ENCODE measurements around the gene NT5C3B.
"Not testable (repeated sequence)": the region's sequence is repeated elsewhere in the genome, so short reads cannot be mapped to it uniquely, and the experiment has no call there.

The NT5C3B gene

DNA sequence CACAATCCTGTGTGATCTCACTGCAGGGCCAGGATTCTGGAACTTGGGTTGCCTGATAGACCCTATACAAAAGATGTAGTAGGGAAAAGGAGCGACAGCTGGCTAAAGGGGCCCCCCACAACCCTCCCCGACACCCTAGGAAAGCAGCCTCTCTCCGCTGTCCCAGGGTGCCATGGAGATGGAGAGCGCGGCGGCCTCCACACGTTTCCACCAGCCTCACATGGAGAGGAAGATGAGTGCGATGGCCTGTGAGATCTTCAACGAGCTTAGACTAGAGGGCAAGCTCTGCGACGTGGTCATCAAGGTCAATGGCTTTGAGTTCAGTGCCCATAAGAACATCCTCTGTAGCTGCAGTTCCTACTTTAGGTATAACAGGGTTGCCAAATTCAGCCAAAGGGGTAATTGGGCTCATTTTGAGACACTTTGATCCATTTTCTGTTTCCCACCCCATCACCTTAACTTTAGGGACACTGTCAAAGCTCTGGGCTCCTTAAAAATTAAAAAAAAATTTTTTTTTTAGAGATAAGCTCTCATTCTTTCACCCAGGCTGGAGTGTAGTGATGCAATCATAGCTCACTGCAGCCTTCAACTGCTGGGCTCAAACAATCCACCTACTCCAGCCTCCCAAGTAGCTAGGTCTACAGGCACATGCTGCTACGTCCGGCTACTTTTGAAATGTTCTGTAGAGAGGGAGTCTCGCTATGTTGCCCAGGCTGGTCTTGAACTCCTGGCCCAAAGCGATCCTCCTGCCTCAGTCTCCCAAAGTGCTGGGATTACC is 1.9 kb upstream of the NT5C3B start, which contains the start of gene KLHL10:
TSS of gene KLHL10 (plus strand) at position 65 of the 778 bp plus-strand sequence. CDS start at position 173, 108 bp downstream.
- no peak for DNase-seq

DNA sequence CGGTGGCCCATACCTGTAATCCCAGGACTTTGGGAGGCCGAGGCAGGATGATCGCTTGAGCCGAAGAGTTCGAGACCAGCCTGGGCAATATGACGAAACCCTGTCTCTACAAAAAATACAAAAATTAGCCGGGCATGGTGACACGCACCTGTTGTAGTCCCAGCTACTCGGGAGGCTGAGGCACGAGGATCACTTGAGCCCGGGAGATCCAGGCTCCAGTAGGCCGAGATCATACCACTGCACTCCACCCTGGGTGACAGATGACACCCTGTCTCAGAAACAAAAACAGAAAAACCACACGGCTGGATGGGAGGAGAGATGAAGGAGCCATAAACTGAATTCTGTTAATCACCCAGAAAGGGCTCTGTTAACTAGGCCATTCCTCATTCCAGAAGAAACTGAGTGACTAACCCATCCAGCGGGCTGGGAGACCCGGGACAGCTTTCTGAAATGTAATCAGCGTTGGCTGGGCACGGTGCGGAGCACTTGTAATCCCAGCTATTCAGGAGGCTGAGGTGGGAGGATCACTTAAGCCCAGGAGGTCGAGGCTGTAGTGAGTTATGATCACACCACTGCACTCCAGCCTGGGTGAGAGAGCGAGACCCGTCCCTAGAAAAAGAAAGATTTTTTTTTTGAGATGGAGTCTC is 641 bp upstream of the NT5C3B start:
- DNase-seq: no peak

- no peak for DNase-seq
Observed at GRCh38 chr17:41835214-41835799, 725 bp downstream of the NT5C3B start.

GRCh38 chr17:41829961-41830360 is 6.1 kb downstream of the NT5C3B start:
- DNase-seq: not testable (repeated sequence)

GRCh38 chr17:41825175-41825845 is 10.7 kb downstream of the NT5C3B start:
- DNase-seq: no peak

GRCh38 chr17:41824086-41824485 is 11.9 kb downstream of the NT5C3B start:
- no peak for DNase-seq

GRCh38 chr17:41823580-41823979 is 12.5 kb downstream of the NT5C3B start:
- no peak for DNase-seq

DNA sequence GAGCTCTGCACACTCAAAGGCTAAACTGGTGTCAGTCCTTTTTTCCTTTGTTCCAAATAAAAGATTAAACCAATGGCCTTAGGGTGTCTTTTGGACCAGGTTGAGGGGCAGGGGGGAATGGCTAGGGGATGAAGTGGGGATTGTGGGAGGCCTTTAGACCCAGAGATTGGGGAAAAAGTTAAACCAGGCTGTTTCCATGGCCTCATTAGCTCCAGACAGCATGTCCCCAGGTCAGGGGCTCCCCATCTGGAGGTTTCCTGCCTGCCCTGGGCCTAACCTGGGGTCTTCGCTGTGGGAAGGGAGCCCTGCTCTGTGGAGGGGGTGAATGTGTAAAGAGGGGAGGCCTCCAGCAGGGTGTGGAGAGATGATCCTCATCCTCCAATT is 12.9 kb downstream of the NT5C3B start:
- DNase-seq: no peak

GRCh38 chr17:41822216-41823140 is 13.6 kb downstream of the NT5C3B start:
- DNase-seq: no peak

GRCh38 chr17:41821776-41822175 is 14.3 kb downstream of the NT5C3B start:
- DNase-seq: no peak

DNA sequence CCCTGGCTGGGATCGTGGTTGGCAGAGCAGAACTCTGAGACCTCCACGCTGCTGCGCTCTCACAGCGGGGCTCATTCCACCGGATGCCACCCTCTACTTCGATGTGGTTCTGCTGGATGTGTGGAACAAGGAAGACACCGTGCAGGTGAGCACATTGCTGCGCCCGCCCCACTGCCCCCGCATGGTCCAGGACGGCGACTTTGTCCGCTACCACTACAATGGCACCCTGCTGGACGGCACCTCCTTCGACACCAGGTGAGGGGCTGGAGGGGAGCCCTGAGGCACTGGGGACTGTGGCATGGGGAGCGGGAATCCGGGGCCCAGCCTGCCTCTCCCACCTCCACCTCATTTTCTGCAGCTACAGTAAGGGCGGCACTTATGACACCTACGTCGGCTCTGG is 18.0 kb downstream of the NT5C3B start:
- no peak for DNase-seq

DNA sequence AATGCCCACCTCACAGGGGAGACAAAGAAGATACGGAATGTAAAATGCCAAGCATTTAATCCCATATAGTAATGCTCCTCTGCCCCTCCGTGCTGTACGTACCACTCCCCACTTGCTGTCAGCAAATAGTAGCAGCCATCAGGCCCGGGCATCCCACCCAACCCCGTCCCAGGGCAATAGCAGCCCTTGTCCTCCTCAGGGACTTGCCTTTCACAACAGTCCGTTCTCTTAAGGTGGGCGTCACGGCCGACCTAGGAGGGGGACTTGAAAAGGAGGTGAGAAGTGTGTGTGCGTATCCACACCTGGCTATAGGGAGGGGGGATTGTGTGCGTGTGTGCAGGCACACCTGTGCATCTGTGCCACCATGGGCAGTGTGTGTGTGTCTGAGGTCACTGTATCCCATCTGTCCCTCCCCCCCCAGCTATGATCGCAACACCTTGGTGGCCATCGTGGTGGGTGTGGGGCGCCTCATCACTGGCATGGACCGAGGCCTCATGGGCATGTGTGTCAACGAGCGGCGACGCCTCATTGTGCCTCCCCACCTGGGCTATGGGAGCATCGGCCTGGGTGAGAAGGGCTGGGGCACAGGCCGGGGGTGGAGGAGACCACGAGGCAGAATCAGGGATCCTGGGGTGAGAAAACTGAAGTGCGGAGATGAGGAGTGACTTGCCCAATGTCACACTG is 19.3 kb downstream of the NT5C3B start:
- no peak for DNase-seq

GRCh38 chr17:41814195-41814594 is 21.8 kb downstream of the NT5C3B start:
- no peak for DNase-seq

DNA sequence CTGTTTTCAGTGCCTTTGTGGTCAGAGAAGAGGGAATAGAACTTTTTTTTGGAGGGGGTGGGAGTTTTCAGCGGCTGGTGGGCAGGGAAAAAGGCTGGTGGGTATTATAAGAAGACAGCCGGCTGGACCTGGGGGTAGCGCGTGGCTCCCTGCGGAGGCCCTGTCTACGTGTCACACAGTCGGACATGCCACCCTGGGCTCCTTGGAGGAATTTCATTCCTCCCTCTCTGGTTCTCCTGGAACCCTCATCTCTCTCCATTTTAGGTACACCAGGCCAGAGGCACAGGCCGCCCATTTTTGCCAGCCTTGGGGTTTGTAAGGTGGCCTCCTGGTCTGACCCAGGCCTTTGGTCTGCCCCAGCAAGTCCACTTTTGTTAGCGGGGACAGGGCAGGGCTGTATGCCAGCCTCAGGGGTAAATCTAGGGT is 22.3 kb downstream of the NT5C3B start:
- DNase-seq: no peak

GRCh38 chr17:41813152-41813680 is 22.8 kb downstream of the NT5C3B start:
- DNase-seq: no peak

DNA sequence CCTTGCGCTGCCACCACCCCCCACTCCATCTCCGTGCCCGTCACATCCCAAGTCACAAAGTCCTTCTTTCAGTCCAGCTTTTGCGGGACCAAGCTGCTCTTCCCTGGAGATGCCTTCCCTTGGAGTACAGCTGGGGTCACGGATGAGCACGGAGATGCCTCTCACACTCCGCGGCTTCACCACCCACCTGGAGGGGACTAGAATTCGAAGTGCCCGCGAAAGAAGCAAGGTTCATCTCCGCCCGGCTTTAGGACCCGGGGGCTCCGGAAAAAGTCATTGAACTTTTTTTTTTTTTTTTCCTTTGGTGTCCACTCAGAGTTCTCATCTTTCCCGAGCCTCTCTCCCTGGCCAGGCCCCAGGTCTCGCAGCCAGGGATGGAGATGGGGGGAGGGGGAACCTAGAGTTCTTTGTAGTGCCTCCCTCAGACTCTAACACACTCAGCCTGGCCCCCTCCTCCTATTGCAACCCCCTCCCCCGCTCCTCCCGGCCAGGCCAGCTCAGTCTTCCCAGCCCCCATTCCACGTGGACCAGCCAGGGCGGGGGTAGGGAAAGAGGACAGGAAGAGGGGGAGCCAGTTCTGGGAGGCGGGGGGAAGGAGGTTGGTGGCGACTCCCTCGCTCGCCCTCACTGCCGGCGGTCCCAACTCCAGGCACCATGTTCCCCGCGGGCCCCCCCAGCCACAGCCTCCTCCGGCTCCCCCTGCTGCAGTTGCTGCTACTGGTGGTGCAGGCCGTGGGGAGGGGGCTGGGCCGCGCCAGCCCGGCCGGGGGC is 23.5 kb downstream of the NT5C3B start, which contains the start of gene FKBP10:
TSS of gene FKBP10 (plus strand) at position 624 of the 771 bp plus-strand sequence. CDS start at position 655, 31 bp downstream.
- DNase-seq: peak in 1 of 2 experiments; percentile 13

DNA sequence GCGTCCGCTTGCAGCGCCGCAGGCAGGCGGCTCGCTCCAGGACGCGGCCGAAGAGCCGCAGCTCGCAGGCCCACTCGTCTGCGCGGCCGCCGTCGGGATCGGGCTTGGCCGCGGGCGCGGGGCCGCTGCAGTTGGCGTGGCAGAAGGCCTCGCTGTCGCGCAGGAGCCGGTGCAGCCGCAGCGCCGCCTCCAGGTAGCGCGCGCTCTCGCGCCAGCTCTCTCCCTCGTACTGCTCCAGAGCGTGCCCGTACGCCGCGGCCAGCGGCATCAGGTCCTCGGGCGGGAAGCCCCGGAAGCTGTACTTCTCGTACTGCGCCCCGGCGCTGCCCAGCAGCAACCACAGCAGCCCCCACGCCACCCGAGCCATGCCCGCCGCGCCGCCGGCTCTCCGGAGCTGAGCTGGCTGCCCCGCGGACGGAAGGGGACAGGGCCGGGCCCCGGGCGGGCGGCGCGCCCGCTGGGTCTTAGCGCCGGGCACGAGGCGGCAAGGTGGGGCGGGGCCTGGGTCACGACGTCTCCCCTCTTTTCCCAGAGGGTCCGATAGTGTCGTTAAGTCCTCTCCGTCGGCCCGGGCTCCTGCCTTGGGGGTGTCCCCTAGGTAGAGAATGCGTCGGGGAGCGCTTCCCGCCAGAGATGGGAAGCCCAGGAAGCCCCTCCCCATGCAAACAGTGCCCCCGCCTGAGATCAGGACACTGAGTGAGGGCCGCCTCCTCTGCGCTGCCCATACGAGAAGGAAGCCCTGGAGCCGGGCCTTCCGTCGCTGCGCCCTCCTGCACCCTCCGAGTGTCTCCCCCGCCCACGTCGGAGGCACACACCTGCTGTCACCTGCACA is 24.3 kb downstream of the NT5C3B start, which contains the start of gene P3H4:
TSS of gene P3H4 (minus strand) at position 401 of the 832 bp plus-strand sequence. CDS start at position 367, 34 bp downstream.
- peak in 1 of 2 experiments; percentile 76 for DNase-seq

DNA sequence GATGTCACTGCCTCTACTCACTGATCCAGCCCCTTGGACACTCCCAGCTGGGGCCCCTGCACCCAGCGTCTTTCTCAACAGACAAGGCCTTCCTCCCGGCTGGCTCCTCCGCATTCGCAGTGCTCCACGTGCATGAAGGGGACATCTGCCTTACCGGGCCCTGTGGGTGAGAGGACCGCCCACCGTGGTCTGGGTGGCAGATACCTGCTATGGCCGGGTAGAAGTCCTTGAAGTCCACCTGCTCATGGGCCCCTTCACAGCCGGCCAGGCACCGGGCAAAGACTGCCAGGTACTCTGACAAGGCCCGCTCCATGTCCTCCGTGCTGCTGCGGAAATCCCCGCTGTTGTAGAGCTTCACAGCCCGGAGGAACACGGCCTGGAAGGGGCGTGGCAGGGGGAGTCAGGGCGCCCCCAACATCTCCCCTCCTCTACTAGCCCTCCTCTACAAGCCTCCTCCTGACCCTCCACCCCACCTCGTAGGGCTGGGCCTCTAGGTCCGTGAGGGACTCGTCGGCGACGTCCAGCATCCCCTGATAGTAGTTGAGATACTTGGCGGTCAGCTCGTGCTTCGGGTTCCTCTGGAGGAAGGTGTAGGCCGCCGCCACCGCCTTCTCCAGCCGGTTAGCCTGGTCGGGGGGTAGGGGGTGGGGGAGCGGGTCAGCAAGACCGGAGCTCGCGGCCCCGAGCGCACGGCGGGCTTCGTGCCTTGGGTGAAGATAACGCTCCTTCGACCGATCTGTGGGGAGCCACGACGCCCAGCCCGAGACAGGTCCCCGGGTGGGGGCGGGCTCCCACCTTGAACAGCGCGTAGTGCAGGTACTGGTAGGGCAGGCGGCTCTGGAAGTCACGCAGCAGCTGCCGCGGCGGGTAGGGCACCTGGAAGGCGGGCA is 25.1 kb downstream of the NT5C3B start:
- DNase-seq: no peak

Measured in NCI-H446 (cell line).